VCaP (cell line): Measurements from ENCODE around the gene ATP13A3.

ENCODE experiments used
- H3K27ac ChIP-seq: fragments of 450-650 bp; 2 replicates; pipeline ENCODE4 v1.5.1; 2017
- TF ChIP-seq, protein P1 (sequence below): fragments of 450-650 bp; conservative IDR thresholded peaks from 2 replicates; pipeline ENCODE4 v1.5.1; 2017; ENCODE audit warnings: mild to moderate bottlenecking, moderate library complexity

ATP13A3 gene

DNA sequence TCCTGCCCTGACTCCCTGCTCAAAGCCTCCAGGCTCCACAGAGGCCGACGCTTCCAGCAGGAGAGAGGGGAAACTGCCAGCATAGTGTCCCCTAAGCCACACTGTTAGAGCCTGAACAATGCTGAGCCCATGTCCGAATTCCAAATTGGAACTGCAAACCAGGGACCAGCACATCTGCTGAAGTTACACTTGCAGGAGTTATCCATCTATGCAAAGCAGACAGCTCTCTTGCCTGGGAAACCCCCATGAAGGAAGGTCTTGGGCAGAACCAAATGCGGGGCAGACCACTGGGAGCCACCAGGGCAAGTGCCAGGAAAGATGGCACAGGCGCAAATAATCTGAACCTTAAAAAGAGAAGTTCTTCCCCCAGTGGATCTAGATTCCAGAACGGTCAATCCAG lies 117.9 kb downstream of the ATP13A3 start:
- TF ChIP-seq, protein P1, sequence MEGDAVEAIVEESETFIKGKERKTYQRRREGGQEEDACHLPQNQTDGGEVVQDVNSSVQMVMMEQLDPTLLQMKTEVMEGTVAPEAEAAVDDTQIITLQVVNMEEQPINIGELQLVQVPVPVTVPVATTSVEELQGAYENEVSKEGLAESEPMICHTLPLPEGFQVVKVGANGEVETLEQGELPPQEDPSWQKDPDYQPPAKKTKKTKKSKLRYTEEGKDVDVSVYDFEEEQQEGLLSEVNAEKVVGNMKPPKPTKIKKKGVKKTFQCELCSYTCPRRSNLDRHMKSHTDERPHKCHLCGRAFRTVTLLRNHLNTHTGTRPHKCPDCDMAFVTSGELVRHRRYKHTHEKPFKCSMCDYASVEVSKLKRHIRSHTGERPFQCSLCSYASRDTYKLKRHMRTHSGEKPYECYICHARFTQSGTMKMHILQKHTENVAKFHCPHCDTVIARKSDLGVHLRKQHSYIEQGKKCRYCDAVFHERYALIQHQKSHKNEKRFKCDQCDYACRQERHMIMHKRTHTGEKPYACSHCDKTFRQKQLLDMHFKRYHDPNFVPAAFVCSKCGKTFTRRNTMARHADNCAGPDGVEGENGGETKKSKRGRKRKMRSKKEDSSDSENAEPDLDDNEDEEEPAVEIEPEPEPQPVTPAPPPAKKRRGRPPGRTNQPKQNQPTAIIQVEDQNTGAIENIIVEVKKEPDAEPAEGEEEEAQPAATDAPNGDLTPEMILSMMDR, result no peak
- no peak overlapping the region for H3K27ac ChIP-seq

DNA sequence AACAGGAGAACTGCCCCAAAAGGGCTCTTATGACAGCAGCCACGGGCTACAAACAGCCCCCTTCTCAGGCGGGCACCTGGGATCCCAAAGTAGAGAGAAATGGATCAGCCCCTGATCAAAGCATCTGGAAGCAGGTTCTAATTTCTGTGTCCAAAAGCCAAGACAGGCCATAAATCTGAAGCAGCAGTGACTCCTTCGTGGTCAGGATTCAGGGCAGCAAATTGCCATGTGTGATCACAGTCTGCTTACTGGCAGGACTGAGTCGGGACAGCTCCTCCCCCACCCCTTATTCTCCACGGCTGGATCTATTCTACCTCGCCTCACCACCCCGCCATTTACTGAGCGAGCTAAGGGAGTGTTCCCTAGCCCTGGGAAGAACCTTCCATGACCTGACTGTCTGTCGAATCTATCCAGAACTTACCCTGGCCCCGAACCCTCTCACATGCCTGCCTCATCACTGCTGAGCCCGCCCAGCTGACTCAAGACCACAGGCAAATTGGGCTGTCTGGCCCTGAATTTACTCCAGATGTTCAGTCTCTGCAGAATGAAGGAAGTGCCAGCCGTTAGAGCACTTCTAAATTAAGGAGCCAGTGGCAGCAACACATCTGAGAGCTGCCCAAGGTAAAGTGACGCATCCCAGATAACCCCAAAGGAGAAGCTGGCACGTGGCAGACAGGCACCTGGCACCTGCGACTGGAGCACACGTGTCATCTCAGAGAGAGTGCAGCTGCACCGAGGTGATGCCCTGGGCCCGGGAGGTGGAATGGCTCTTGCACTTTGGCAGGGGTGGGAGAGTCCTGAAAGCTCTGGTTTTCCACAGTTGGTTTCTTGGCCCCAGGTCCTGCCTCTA lies 118.6 kb downstream of the ATP13A3 start:
- no peak overlapping the region for H3K27ac ChIP-seq

DNA sequence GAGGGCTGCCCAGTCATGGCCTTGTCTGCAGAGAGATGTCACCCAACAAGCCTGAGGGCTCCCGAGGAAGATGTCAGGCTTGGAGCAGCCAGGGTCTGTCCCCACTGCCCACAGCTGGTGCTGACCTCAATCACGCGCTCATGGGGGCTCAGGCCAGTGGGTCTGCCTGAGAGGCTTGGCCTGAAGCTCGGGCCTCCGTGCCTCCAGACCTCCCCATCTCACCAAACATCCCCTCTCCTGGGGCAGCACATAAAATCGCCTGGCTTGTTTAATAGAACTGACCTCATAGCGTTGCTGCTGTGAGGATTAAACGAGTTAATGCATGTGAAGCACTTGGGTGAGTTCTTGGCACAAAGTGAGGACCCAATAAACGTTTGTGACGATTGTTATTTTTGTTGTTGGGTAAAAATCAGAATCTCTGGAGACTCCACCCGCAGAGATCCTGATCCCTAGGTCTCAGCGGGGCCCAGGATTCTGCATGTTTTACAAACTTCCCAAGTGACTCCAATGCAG lies 120.8 kb downstream of the ATP13A3 start:
- H3K27ac ChIP-seq, result no peak overlapping the region
- TF ChIP-seq, protein P1, result no peak

More for the DNA sequence above, 118.6 kb downstream of the ATP13A3 start:
- TF ChIP-seq, protein P1, result no peak

DNA sequence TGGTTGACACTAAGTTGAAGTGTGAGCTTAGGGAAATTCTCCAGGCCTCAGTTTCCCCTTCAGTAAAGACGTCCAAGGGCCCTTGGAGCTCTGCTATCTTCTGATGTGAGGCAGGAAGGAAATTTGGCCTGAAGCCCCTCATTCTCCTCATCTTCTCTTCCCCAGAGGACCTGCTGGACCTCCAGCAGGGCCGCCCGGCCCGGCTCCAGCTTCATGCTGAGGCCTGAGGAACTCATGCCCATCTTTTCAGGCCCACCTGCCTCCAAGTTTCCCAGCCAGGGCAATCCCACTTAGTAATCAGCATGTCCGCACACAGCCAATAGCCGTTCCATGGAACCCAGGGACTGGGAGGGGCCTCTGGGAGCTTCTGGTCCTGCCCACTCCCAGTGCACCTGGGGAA lies 121.3 kb downstream of the ATP13A3 start:
- TF ChIP-seq, protein P1, result no peak
- H3K27ac ChIP-seq, result no peak overlapping the region

DNA sequence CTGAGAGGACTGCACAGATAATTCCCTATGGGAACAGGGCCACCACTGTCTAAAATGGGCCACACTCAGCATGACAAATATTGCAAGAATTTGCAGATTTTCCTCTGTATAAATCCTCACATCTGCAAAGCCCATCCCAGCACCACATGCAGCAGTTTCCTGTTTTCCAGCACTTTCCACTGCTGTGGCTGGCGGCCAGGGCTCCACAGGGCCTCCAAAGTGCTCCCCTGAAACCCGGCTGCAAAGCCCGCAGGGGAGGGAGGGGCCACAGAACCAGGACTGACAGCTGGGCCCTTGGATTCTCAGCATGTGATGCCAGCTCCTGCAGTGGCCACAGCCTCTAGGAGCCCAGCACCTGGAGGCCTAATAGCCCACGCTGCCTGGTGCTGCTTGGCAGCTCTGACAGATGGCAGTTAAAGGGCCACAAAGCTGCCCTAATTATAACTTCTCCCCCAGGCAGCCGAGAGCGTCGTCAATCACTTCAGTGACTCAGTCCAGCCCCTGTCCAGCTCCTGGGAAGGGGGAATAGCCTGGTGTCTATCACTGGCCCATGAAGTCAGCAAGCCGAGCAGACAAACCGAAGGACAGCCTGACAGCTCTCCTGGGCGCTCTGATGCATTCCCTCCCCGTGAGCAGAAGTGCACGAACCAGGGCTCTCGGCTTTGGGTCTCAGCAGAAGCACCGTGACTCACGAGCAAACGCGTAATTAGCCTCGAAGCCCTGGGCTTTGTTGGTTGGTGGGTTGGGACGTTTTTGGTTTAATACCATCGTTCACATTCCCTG lies 122.0 kb downstream of the ATP13A3 start:
- no peak overlapping the region for H3K27ac ChIP-seq
- TF ChIP-seq, protein P1, result no peak

DNA sequence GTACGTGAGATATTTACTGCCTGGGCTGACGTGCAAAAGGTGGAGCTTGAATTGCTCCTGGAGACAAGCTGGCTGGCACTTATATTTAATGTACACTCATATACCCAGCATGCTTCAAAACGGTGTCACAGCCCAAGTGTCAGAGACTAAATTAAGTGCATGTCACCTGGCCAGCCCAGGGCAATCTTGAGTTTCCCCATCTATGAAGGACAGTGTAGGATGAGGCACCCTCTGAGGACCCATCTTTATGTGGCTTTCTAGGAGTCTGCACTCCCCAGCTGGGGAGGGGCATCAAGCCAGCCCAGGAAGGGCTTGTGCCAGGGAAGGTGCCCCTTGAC lies 122.5 kb downstream of the ATP13A3 start:
- H3K27ac ChIP-seq, result no peak overlapping the region
- TF ChIP-seq, protein P1, result no peak

DNA sequence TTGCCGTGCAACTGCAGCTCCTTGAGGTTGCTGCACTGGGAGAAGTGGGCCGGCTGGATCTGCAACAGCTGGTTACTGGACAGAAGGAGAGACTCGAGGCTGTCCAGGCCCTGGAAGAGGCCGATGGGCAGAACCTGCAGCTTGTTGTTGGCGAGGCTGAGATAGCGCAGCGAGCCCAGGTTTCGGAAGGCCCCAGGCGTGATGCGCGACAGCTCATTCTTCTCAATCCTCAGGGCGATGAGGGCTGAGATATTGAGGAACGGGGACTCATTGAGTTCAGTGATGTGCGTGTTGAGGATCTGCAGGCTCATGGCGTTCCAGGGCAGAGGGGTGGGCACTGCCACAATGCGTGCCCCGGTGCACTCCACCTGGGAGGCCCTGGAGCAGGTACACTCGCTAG lies 126.2 kb downstream of the ATP13A3 start:
- H3K27ac ChIP-seq, result no peak overlapping the region
- TF ChIP-seq, protein P1, result no peak
